ENCODE data around the gene CDH13.

Gene CDH13

DNA sequence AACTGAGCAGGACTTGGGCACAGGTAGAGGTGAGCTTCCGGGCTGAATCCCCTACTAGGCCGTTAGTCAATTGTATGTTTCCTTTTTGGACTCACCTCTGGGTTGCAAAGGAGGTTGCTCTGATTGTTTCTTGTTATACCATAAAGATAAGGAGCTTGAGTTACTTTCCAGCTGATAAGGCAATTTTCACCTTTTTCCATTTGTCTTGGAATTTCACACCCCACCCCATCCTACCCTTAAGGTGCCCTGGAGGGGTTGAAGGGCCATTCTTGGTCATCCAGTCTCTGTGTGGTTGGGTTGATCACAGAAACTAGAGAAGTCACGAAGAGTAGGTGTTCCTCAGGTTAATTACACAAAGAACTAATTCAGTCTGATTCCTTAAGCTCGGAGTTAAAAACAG lies 162.2 kb downstream of the CDH13 start:
- DNase-seq (ENCODE audit: low read depth) = no peak

DNA sequence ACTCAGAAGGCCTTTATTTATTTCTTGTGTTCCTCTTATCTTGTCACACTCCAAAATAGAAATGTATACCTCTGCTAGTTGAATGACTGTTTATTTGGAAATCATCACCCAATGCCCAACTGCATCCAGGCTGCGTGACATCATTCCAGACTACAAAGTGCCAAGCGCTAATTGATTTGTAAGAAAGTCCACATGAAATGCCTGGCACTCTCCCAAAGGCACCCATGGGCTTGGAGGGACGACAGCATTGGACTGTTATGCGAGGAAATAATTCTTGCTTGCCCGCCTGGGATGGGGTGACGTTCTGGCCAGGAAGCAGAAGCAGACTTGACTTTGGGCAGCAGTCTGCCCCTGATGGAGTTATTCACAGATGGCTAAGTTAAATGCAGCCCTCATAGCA lies 165.9 kb downstream of the CDH13 start:
- no peak for DNase-seq (ENCODE audit: low read depth)

GRCh38 chr16:82793528-82794245 lies 166.9 kb downstream of the CDH13 start:
- no peak for DNase-seq (ENCODE audit: low read depth)

- DNase-seq (ENCODE audit: low read depth) = no peak
Measured at GRCh38 chr16:82796047-82796446, 169.3 kb downstream of the CDH13 start.

DNA sequence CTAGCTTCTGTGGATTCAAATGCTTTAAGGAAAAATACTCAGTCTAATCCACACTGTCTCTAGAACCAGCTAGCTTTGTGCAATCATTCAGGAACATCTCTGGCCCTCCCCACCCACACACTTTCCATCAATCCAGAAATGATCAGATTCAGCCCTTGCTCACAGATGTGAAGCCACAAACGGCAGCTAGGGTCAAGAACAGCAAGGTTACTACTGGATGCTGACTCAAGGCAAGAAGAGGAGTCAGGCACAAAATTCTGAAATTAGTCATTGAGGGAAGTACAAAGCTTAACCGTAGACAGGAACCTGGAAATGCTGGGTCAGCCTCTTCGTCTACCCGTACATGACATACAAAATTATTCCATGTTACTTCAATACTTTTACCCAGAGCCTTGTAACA lies 174.6 kb downstream of the CDH13 start:
- DNase-seq (ENCODE audit: low read depth) = peak; percentile 48

DNA sequence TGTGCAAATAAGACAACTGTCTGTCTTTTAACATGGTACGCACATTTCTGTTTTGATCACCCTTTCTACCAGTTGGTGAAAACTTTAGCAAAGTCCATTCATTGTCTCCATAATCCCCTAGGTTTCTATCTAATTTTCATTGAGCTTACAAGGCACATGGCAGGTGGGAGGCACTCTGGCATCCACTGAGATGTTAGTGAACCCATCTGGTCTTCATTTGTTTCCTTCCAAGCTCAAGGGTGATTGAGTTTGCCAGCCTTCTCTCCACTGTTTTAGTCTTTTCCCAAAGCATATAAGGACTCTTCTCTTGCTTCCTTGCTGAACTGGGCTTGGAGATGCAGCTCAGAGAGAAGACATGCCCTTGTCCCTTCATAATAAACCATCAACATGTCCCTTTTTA lies 179.1 kb downstream of the CDH13 start:
- no peak for DNase-seq (ENCODE audit: low read depth)

DNA sequence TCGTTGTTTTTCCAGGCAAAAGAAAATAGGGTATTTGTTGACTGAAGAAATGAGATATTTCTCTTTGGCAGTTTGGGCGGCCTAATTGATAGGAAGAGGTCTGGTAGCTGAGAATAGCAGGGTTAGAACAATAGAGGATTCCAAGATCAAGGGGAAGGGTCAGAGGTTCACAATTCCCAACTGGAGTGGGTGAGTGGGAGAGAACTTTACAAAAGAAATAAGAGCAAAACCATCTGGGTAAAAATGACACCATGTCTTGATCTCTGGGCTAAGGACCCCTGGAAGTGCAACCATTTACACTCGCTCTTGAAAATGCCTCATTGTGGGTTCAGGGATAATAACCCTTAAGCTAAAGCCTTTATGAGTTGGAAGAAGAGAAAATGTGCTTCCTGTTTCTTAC lies 180.5 kb downstream of the CDH13 start:
- DNase-seq (ENCODE audit: low read depth) = no peak

GRCh38 chr16:82808036-82808435 lies 181.3 kb downstream of the CDH13 start:
- DNase-seq (ENCODE audit: low read depth) = no peak

DNA sequence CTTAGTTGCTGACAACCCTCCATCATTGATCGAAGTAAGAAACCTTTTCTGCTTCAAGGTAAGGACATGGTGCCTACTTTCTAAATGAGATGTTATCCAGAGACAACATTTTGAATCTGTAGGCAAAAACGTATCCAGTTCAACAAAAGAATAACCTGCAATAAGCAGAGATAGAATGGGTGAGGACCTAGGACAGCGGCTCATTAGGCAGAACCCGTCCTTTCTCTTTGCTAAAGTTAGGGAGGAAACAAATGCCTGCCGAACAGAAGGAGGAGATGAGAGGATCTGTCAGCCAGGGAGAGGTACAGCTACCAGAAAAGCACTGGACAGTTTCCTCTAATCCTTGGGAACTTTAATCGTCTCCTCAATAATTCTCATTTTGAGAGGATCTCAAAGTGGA lies 183.3 kb downstream of the CDH13 start:
- no peak for DNase-seq (ENCODE audit: low read depth)

DNA sequence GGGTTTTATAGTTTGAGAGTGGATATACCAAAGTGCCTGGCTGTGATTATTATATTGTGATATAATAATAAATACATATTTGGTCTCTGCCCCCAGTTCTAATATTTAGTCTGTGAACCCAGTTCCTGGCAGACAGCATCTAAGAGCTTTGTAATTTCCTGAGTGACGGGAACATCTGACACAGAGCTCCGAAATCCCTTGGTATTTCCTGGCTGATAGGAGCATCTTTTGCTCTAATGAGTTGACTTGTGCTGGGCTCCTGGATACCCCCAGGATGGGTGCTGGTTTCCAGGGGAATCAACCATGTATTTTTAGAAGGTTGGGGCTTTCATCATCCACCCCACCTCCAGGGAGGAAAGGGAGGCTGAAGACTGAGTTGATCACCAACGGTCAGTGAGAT lies 187.3 kb downstream of the CDH13 start:
- no peak for DNase-seq (ENCODE audit: low read depth)

- no peak for DNase-seq (ENCODE audit: low read depth)
Measured at GRCh38 chr16:82819286-82819685, 192.5 kb downstream of the CDH13 start.

DNA sequence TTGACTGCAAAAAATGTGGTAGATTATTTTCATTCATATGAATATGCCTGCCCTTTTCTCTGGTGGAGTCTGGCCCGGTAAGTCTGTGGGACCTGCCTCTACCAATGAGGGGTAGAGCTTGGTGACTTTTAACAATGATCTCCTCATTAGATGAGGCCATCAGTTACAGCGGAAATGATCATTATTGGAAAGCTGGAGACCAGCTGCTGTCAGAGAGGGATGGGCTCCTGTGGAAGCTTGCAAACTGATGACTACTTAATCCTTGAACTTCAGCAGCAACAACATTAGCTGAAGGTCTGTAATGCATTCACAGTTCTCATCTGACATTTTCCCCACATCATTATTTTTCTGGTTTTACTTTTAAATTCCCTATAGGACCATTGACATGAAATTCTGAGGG lies 194.1 kb downstream of the CDH13 start:
- no peak for DNase-seq (ENCODE audit: low read depth)

GRCh38 chr16:82824408-82824807 lies 197.6 kb downstream of the CDH13 start:
- DNase-seq (ENCODE audit: low read depth) = no peak

- no peak for DNase-seq (ENCODE audit: low read depth)
Measured at GRCh38 chr16:82829301-82829700, 202.5 kb downstream of the CDH13 start.

DNA sequence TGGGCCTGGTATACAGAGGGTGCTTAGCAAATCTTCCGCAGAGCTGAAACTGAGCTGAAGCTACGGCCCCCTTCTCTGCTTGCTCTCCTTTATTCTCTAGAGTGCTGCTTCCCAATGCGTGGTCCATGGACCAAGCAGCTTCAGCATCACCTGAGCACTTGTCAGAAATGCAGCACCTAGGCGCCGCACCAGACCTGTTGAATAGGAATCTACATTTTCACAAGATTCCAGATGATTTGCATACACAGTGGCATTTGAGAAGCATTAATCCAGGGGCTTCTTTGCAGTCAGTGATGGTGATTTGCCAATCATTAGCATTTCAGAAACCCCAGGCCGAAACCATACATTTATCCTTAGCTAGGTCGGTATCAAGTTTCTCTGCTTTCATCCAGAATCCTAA lies 204.2 kb downstream of the CDH13 start:
- no peak for DNase-seq (ENCODE audit: low read depth)

GRCh38 chr16:82832821-82833220 lies 206.1 kb downstream of the CDH13 start:
- peak; percentile 32 for DNase-seq (ENCODE audit: low read depth)

DNA sequence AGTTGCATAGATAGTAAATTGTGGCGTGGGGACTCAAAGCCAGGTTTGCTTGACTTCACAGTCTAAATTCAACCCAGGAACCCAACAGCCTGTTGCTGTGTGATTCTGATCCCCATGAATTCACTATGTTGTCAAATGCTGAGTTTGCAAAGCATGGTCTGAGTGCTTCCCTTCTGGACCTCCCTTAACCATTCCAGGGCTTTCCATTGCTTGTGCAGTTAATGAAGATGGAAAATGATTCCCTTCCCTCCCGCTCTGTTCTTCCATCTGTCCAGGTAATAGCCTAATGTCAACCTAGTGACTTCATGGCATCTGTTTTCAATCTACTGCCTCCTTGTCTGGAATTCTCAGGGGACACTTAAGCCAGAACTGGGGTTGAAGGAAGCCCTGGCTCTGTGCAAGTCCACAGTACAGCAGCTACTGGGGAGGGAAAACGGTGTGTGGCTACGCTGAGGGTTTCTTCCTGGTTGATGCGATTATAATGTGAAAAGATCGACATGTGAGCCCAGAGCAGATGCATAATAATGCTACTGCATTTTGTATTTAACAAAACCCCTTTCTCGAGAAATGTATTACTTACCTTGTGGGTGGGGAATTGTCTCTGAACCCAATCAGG lies 206.7 kb downstream of the CDH13 start:
- no peak for DNase-seq (ENCODE audit: low read depth)

- DNase-seq (ENCODE audit: low read depth) = no peak
Measured at GRCh38 chr16:82834151-82834815, 207.5 kb downstream of the CDH13 start.

- DNase-seq (ENCODE audit: low read depth) = no peak
Measured at GRCh38 chr16:82835487-82836155, 208.9 kb downstream of the CDH13 start.

- no peak for DNase-seq (ENCODE audit: low read depth)
Measured at GRCh38 chr16:82841108-82841507, 214.3 kb downstream of the CDH13 start.

DNA sequence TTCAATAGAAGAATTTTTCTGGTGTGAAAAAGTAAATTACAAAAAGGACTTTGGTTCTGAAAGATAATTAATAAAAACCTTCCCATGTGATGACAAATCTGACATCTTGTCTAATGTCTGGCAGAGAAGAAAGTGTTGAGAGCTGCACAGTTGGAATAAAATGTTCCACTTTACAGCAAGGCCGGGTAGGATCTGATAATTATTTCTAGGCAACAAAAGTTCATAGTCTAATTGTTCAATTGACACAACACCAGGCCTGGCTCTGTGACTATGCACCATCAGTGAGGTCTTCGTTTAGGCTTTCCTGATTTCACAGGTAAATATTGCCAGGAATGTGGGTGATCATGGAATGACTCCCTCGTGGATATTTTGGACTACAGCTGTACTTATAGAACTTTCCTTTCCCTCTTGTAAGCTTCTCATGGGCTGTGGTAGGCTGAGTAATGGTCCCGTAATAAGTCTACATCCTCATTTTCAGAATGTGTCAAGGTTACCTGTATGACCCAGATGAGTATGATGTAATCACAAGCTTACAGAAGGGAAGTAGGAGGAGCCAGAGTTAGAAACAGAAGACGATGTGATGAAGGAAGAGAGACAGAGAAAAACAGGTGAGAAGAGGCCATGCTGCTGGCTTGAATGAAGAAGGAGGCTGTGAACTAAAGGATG lies 217.0 kb downstream of the CDH13 start:
- no peak for DNase-seq (ENCODE audit: low read depth)

- no peak for DNase-seq (ENCODE audit: low read depth)
Measured at GRCh38 chr16:82845116-82845515, 218.3 kb downstream of the CDH13 start.

Data from non-pigmented ciliary epithelial cell (primary cell).